ENCODE measurements around the gene TRPM1.

Gene TRPM1

GRCh38 chr15:30954674-30955073 is 146.9 kb downstream of the TRPM1 start:
- H3K4me1 ChIP-seq (ENCODE audit: control insufficient read depth, insufficient read depth, low read length), result no peaks in the 10 kb centered on the region
- no peak overlapping the region for H3K27ac ChIP-seq (ENCODE audit: extremely low read depth, low read depth, low read length)
- peaks cover 6 to 62% of the 10 kb centered on the region in 2 experiments; a peak in 2 of 3 replicates for H3K36me3 ChIP-seq (ENCODE audit: control insufficient read depth in 2 of 2, insufficient read depth in 1 of 2, low read length in 2 of 2)
- TF ChIP-seq ZNF623 (tag by site-specific recombination; IDR thresholded peaks at IDR 0.05) (no peak), ZNF2 (tag by site-specific recombination; IDR thresholded peaks at IDR 0.05) (no peak), ZBTB8A (tag by site-specific recombination; IDR thresholded peaks at IDR 0.05) (no peak), YY2 (tag by site-specific recombination; IDR thresholded peaks at IDR 0.05) (no peak), RBAK (tag by site-specific recombination; IDR thresholded peaks at IDR 0.05) (no peak), ZFP3 (tag by site-specific recombination; IDR thresholded peaks at IDR 0.05; ENCODE audit: low read depth) (no peak), GLI2 (tag by site-specific recombination; IDR thresholded peaks at IDR 0.05; ENCODE audit: borderline replicate concordance, low read depth) (no peak), MZF1 (tag by site-specific recombination; IDR thresholded peaks at IDR 0.05; ENCODE audit: borderline replicate concordance) (no peak), ZNF239 (tag by site-specific recombination; IDR thresholded peaks at IDR 0.05) (no peak), ZBTB44 (tag by site-specific recombination; IDR thresholded peaks at IDR 0.05) (no peak)
- H3K4me3 ChIP-seq (ENCODE audit: low read depth, low read length), result no peak overlapping the region
- H3K9me3 ChIP-seq (ENCODE audit: control insufficient read depth, insufficient read depth, low read depth, low read length), result no peaks in the 10 kb centered on the region
- POLR2A ChIA-PET, result no interaction called here
- CTCF ChIA-PET, result no interaction called here

- no peak overlapping the region for H3K27ac ChIP-seq (ENCODE audit: extremely low read depth, low read depth, low read length)
- peaks cover 6 to 64% of the 10 kb centered on the region in 2 experiments; a peak in 2 of 3 replicates for H3K36me3 ChIP-seq (ENCODE audit: control insufficient read depth in 2 of 2, insufficient read depth in 1 of 2, low read length in 2 of 2)
- TF ChIP-seq ZNF362 (tag by site-specific recombination; IDR thresholded peaks at IDR 0.05) (no peak), ZSCAN23 (tag by site-specific recombination; IDR thresholded peaks at IDR 0.05) (no peak), ZNF549 (tag by site-specific recombination; IDR thresholded peaks at IDR 0.05) (no peak), ZNF571 (tag by site-specific recombination; IDR thresholded peaks at IDR 0.05) (no peak), ZNF513 (tag by site-specific recombination; IDR thresholded peaks at IDR 0.05) (no peak), PRDM1 (tag by site-specific recombination; IDR thresholded peaks at IDR 0.05) (no peak), ZNF530 (tag by site-specific recombination; IDR thresholded peaks at IDR 0.05; ENCODE audit: low read depth) (no peak), ZNF707 (tag by site-specific recombination; IDR thresholded peaks at IDR 0.05) (no peak), ZNF157 (tag by site-specific recombination; IDR thresholded peaks at IDR 0.05) (no peak), KLF16 (tag by site-specific recombination; IDR thresholded peaks at IDR 0.05) (no peak), ZNF214 (tag by site-specific recombination; IDR thresholded peaks at IDR 0.05; ENCODE audit: borderline replicate concordance) (no peak), PRDM10 (tag by site-specific recombination; IDR thresholded peaks at IDR 0.05) (no peak)
- H3K4me1 ChIP-seq (ENCODE audit: control insufficient read depth, insufficient read depth, low read length), result no peaks in the 10 kb centered on the region
- CTCF ChIA-PET, result no interaction called here
- H3K4me3 ChIP-seq (ENCODE audit: low read depth, low read length), result no peak overlapping the region
- H3K9me3 ChIP-seq (ENCODE audit: control insufficient read depth, insufficient read depth, low read depth, low read length), result no peaks in the 10 kb centered on the region
- POLR2A ChIA-PET, result no interaction called here
Observed at GRCh38 chr15:30953731-30954378, 147.7 kb downstream of the TRPM1 start.
